OCI-LY7 (cell line): ENCODE data around the gene ZBTB20. TPM values are rescaled to one million over a fixed set of nuclear protein-coding genes. Genes with fewer than 3 reads are reported as not detected.

Experiments used
- BruUV-seq: library from RNA; stranded (reverse); fragments of 400-500 nt; replicated peaks from 2 replicates; lab custom pipeline; 2021; lab: Mats Ljungman, UMichigan
- CTCF ChIA-PET: fragments of 300-600 bp; sonication (Branson Sonifier 250); formaldehyde crosslinking; loops from one replicate; lab custom pipeline; 2022; ENCODE audit warnings: antibody characterized with exemption; ENCODE audit not compliant: unreplicated experiment; lab: Charles Lee
- POLR2A ChIA-PET: fragments of 300-600 bp; sonication (Branson Sonifier 250); formaldehyde crosslinking; loops from one replicate; lab custom pipeline; 2022; ENCODE audit warnings: antibody characterized with exemption; lab: Charles Lee
- DNase-seq: peaks from one replicate; pipeline ENCODE4 v3.0.0-alpha.2; 2015; ENCODE audit warnings: low spot score
- H2AFZ ChIP-seq: fragments of 200-600 bp; sonication (generic), shearing (Covaris generic); 2 replicates; pipeline ENCODE4 v1.6.1; 2014; ENCODE audit warnings: mild to moderate bottlenecking, antibody characterized with exemption, low read length, moderate library complexity
- H3K27ac ChIP-seq: fragments of 200-600 bp; sonication (generic); 2 replicates; pipeline ENCODE4 v1.5.1; 2014; ENCODE audit warnings: mixed run types, low read depth, mild to moderate bottlenecking, moderate library complexity, low read length, inconsistent platforms; ENCODE audit not compliant: poor library complexity, severe bottlenecking
- H3K36me3 ChIP-seq: fragments of 200-600 bp; sonication (generic); 2 replicates; pipeline ENCODE4 v1.6.1; 2014; ENCODE audit warnings: mild to moderate bottlenecking, antibody characterized with exemption, low read length, moderate library complexity, mixed read lengths; ENCODE audit not compliant: insufficient read depth
- H3K4me1 ChIP-seq: fragments of 200-600 bp; sonication (generic); 2 replicates; pipeline ENCODE4 v1.5.1; 2014; ENCODE audit warnings: mild to moderate bottlenecking, low read length; ENCODE audit not compliant: insufficient read depth, poor library complexity, severe bottlenecking
- H3K4me2 ChIP-seq: fragments of 200-600 bp; sonication (generic); 2 replicates; pipeline ENCODE4 v1.6.1; 2014; ENCODE audit warnings: mild to moderate bottlenecking, low read length
- H3K4me3 ChIP-seq: fragments of 200-600 bp; sonication (generic); 2 replicates; pipeline ENCODE4 v1.5.1; 2014; ENCODE audit warnings: mild to moderate bottlenecking, low read depth, low read length; ENCODE audit not compliant: poor library complexity, severe bottlenecking
- H3K79me2 ChIP-seq: fragments of 200-600 bp; sonication (generic); 2 replicates; pipeline ENCODE4 v1.6.1; 2016; ENCODE audit warnings: low read depth, mild to moderate bottlenecking, low read length, moderate library complexity, mixed read lengths; ENCODE audit not compliant: insufficient read depth
- H3K9me2 ChIP-seq: fragments of 200-600 bp; sonication (generic); 2 replicates; pipeline ENCODE4 v1.6.1; 2016; ENCODE audit warnings: mild to moderate bottlenecking, low read length, mixed read lengths; ENCODE audit not compliant: insufficient read depth
- H3K9me3 ChIP-seq: fragments of 200-600 bp; sonication (generic); 2 replicates; pipeline ENCODE4 v1.6.1; 2014; ENCODE audit warnings: mild to moderate bottlenecking, mixed run types, low read length, mixed read lengths
- H4K20me1 ChIP-seq: fragments of 200-600 bp; sonication (generic); 2 replicates; pipeline ENCODE4 v1.6.1; 2014; ENCODE audit warnings: mild to moderate bottlenecking, antibody characterized with exemption, low read length, moderate library complexity, mixed read lengths; ENCODE audit not compliant: insufficient read depth
- CTCF ChIP-seq: fragments of 200-600 bp; sonication (generic); conservative IDR thresholded peaks from 2 replicates; pipeline ENCODE4 v1.5.1; 2014; ENCODE audit warnings: mild to moderate bottlenecking, antibody characterized with exemption, low read length, moderate library complexity, mixed read lengths
- EZH2phosphoT487 ChIP-seq: fragments of 200-600 bp; sonication (generic); IDR thresholded peaks from 2 replicates; pipeline ENCODE4 v1.6.1; 2018; ENCODE audit warnings: low read depth, borderline replicate concordance, mild to moderate bottlenecking, mixed run types, antibody characterized with exemption, low read length, moderate library complexity, mixed read lengths
- intact Hi-C: fragments of 100-400 bp; cut with micrococcal nuclease; formaldehyde crosslinking; loops from one replicate; pipeline ENCODE4 v1.10.0; 2022; ENCODE audit not compliant: unreplicated experiment
- total RNA-seq, 2 experiments: library from RNA; depleted of rRNA in 1 of 2; stranded (reverse); fragments of >200 nt in 1 of 2; shearing (Covaris generic) in 1 of 2; gene quantifications; 2 replicates each; pipeline ENCODE4 v1.2.3, GENCODE V29; 2014 to 2022

The ZBTB20 gene
- total RNA-seq, 2 experiments from 2014 or later: 5.5 to 11.8 TPM

GRCh38 chr3:114758831-114759699 is 388.0 kb downstream of the ZBTB20 start:
- CTCF ChIA-PET: no interaction called here
- Histone ChIP-seq H3K9me2 (no peaks in the 10 kb centered on the region), H3K4me1 (no peaks in the 10 kb centered on the region), H3K79me2 (no peaks in the 10 kb centered on the region), H3K9me3 (no peaks in the 10 kb centered on the region), H3K4me2 (no peak overlapping the region), H2AFZ (no peak overlapping the region), H3K4me3 (no peak overlapping the region), H3K27ac (no peak overlapping the region), H4K20me1 (no peaks in the 10 kb centered on the region; the same call in 1 of the 2 replicates), H3K36me3 (no peaks in the 10 kb centered on the region)
- intact Hi-C loops: no loop called here
- DNase-seq: no peak
- no peak for TF ChIP-seq EZH2phosphoT487
- BruUV-seq: no TSS peak
- POLR2A ChIA-PET: no interaction called here

GRCh38 chr3:114756506-114757279 is 390.4 kb downstream of the ZBTB20 start:
- no TSS peak for BruUV-seq
- ChIA-PET CTCF (no interaction called here), POLR2A (no interaction called here)
- Histone ChIP-seq H3K9me2 (no peaks in the 10 kb centered on the region), H2AFZ (no peak overlapping the region), H3K27ac (no peak overlapping the region), H3K79me2 (no peaks in the 10 kb centered on the region), H3K4me2 (no peak overlapping the region), H4K20me1 (no peaks in the 10 kb centered on the region; the same call in 1 of the 2 replicates), H3K36me3 (no peaks in the 10 kb centered on the region), H3K4me1 (no peaks in the 10 kb centered on the region), H3K9me3 (no peaks in the 10 kb centered on the region), H3K4me3 (no peak overlapping the region)
- no peak for DNase-seq
- intact Hi-C loops: no loop called here
- TF ChIP-seq EZH2phosphoT487 (no peak), CTCF (no peak)

GRCh38 chr3:114746502-114746901 is 400.6 kb downstream of the ZBTB20 start:
- H4K20me1 ChIP-seq: no peaks in the 10 kb centered on the region
- ChIA-PET CTCF (no interaction called here), POLR2A (no interaction called here)
- no peak overlapping the region for H3K4me3 ChIP-seq
- intact Hi-C loops: no loop called here
- H3K36me3 ChIP-seq: no peaks in the 10 kb centered on the region
- no peak overlapping the region for H2AFZ ChIP-seq
- TF ChIP-seq CTCF (no peak), EZH2phosphoT487 (no peak)
- H3K79me2 ChIP-seq: no peaks in the 10 kb centered on the region
- no TSS peak for BruUV-seq
- no peak overlapping the region for H3K27ac ChIP-seq
- H3K4me1 ChIP-seq: no peaks in the 10 kb centered on the region
- H3K9me2 ChIP-seq: no peaks in the 10 kb centered on the region
- H3K4me2 ChIP-seq: no peak overlapping the region
- H3K9me3 ChIP-seq: no peaks in the 10 kb centered on the region
- no peak for DNase-seq
